Measurements from ENCODE around the gene ANKRD40CL.

ANKRD40CL gene

GRCh38 chr17:50719144-50719923 is 48.0 kb downstream of the ANKRD40CL start, which contains the start of gene LUC7L3:
Gene LUC7L3, plus strand, starts transcription at chr17:50719603. Its CDS starts 130 bp downstream, at chr17:50719733.
- DNase-seq (ENCODE audit: low read depth in 1 of 2, low spot score in 1 of 2) = peak; percentile 86 to 90

GRCh38 chr17:50715471-50715870 is 51.8 kb downstream of the ANKRD40CL start:
- DNase-seq (ENCODE audit: low read depth in 1 of 2, low spot score in 1 of 2) = no peak

GRCh38 chr17:50712641-50713040 is 54.7 kb downstream of the ANKRD40CL start:
- DNase-seq (ENCODE audit: low read depth in 1 of 2, low spot score in 1 of 2) = no peak
